HG02763 (cell line): Measurements from ENCODE around the gene AGBL5.
"Not testable (repeated sequence)": the region's sequence is repeated elsewhere in the genome, so short reads cannot be mapped to it uniquely, and the experiment has no call there.

ENCODE experiments used
- ATAC-seq: cut with Tn5 transposase; IDR thresholded peaks from one replicate; pipeline ENCODE4 v1.9.1; 2021; ENCODE audit warnings: mild to moderate bottlenecking, moderate library complexity; ENCODE audit not compliant: unreplicated experiment

AGBL5 gene

DNA sequence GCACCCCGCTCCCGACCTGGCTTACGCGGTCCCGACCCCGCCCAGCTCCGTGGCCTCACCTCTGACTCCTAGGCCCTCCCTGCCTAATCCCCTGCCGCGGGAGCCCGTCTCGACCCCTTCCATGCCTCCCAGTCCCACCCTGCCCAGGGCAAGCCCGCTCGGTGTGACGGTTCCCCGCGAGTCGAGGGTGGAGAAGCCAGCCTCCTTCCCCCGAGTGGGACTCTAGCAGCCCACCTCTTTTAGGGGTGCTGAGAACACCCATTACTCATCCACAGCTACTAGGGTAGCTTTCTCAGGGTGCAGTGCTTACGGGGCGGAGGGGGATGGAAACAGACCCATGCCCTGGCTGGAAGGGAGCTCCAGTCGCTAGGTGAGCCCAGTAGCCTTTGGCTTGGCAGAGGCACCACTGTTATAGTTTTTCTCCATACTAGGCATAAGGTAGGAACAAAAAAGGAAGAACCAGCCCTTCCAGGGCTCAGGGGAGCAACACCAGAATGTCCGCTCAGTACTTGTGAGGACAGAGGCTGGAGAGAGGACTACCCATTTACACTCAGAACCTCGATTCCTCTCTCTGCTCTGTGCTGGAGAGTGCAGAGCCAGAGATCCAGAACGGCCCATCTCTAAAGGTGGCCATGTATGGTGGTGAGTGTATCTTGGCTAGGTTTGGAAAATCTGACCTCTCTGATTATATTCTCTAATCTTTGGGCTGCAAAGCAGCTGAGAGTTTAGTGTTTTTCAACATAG, 606 bp downstream of the AGBL5 start:
- peak; percentile 0 for ATAC-seq

DNA sequence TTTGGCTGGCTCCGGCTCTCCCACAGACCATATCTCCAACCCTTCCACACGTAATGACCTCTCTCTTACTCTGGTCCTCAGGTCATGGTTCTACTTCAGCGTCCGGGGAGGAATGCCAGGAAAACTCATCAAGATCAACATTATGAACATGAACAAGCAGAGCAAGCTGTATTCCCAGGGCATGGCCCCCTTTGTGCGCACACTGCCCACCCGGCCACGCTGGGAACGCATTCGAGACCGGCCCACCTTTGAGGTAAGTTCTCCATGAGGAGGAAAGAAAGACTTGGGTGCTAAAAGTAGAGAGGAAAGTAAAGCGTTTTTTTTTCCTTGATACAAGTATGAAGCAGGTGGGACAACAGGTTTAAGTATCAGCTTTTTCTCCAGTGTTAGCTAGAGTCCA, 1.9 kb downstream of the AGBL5 start:
- ATAC-seq: no peak

- ATAC-seq: no peak
These were observed 2.3 kb downstream of the AGBL5 start for GRCh38 chr2:27053776-27054175.

GRCh38 chr2:27054721-27055120, 3.3 kb downstream of the AGBL5 start:
- ATAC-seq: no peak

GRCh38 chr2:27057184-27057583, 5.7 kb downstream of the AGBL5 start:
- ATAC-seq: no peak

- ATAC-seq: no peak
These were observed 6.7 kb downstream of the AGBL5 start for GRCh38 chr2:27058210-27058609.

DNA sequence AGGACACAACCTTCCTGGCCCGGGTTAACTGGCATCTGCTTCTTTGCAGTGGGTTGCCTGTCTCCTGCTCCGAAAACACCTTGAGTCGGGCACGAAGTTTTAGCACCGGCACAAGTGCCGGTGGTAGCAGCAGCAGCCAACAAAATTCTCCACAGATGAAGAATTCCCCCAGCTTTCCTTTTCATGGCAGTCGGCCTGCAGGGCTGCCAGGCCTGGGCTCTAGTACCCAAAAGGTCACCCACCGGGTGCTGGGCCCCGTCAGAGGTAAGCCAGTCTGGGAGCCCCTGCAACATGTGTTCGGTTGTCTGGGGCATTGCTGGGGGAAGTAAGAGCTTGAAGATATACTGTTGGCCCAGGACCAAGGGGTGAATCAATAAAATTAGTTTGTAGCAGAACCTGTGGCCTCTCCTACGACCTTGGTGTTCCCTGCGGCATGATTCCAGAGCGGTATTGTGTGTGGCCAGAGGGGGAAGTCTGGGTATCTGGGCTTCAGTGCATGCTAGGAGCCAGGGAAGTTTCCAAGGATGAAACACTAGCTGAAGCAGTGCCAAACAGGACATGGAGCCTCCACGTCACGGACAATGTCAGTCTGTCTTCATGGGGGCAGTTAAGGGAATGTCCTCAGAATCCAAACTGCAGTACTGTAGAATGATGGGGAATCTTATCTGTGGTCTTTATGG, 7.8 kb downstream of the AGBL5 start:
- no peak for ATAC-seq

- ATAC-seq: no peak
These were observed 8.9 kb downstream of the AGBL5 start for GRCh38 chr2:27060323-27060722.

GRCh38 chr2:27065128-27065527, 13.7 kb downstream of the AGBL5 start:
- ATAC-seq: no peak

- ATAC-seq: no peak
These were observed 15.9 kb downstream of the AGBL5 start for GRCh38 chr2:27067385-27067784.

DNA sequence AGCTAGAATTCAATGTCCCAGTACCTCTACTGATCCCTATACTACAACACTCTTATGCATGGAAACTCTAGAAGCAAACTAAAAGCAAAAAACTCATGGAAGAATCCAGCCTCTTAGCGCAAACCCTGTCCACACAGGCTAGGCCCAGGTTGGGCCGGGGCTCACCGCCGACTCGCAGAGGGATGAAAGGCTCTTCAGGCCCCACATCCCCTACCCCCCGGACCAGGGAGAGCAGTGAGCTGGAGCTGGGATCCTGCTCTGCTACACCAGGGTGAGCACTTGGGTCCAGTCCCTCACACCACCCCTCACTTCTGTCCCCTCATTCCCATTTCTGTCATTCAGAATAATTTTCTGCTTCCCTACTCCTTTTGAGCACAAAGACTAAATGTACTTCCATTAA, 18.0 kb downstream of the AGBL5 start:
- ATAC-seq: no peak

- no peak for ATAC-seq
These were observed 18.6 kb downstream of the AGBL5 start for GRCh38 chr2:27069961-27070618.

- no peak for ATAC-seq
These were observed 19.3 kb downstream of the AGBL5 start for GRCh38 chr2:27070653-27071276.

- ATAC-seq: peak; percentile 88
These were observed 20.0 kb downstream of the AGBL5 start, which contains the start of gene OST4 for GRCh38 chr2:27071277-27071989. TSS of gene OST4 (minus strand) at chr2:27071654.

- ATAC-seq: peak; percentile 27
These were observed 20.7 kb downstream of the AGBL5 start for GRCh38 chr2:27071990-27072830.

DNA sequence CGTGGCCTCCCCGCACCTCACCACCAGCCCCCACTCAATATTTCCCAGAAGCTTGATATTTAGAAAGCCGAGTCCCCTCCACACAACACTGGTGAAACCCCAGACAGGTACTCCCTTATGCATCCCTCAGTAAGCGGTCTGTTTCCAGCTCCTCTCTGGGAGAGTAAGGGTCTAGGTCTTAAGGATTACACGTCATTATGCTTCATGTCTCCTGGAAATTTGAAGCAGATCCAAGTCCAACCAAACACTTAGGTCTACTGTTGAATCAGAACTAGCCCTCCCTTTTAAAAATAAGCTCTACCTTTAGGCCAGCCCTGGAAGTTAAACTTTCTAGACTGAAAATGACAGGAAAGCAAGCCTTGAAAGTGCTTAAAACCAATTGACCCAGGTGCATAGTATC, 21.5 kb downstream of the AGBL5 start:
- ATAC-seq: no peak

DNA sequence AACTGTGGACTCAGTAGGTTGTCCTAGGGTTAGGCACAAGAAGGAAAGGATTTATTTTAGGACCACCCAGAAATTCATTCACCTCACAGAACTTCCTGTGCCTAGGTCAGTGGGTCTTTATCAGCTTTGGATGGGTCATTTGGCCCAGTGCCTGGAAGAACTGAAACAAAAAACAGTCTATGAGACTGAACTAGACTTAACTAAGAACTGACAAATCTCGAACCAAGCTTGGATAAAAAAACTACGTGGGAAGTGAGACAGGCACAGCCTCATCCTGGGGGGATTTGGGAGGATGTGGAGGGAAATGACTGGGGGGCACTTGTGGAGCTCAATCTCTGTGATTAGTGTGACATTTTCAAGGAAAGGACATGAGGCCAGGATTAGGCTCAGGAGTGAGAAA, 22.3 kb downstream of the AGBL5 start:
- ATAC-seq: no peak

GRCh38 chr2:27074738-27075565, 23.5 kb downstream of the AGBL5 start:
- ATAC-seq: no peak

- ATAC-seq: not testable (repeated sequence)
These were observed 24.1 kb downstream of the AGBL5 start for GRCh38 chr2:27075566-27075871.
